Adrenal gland (tissue), 5 donors: ENCODE data around the gene RFPL1.
"Not testable (repeated sequence)": the region's sequence is repeated elsewhere in the genome, so short reads cannot be mapped to it uniquely, and the experiment has no call there.

Experiments
- CTCF ChIP-seq, 6 experiments: fragments of 450-650 bp in 4 of 6; fragments of 200-600 bp in 2 of 6; sonication (generic) in 1 of 6; IDR thresholded peaks; 1 replicate in 5 of 6; 2 replicates in 1 of 6; pipeline versions ENCODE4 v1.5.1 to v1.8.0; 2016 to 2021; ENCODE audit warnings: antibody characterized with exemption in 6 of 6, mild to moderate bottlenecking in 2 of 6, moderate library complexity in 1 of 6
- POLR2A ChIP-seq, 2 donors: fragments of 450-650 bp; IDR thresholded peaks; one replicate each; pipeline ENCODE4 v1.6.1; 2017; ENCODE audit warnings: antibody characterized with exemption in 2 of 2, mild to moderate bottlenecking in 2 of 2, moderate library complexity in 1 of 2
- donor health status: DM: no; HTN: no; CAD: no.

GRCh38 chr22:29418704-29419103 lies 19.7 kb upstream of the RFPL1 start:
- TF ChIP-seq POLR2A, CTCF (IDR thresholded peaks at IDR 0.05): not testable (repeated sequence)
